HG03469 (cell line): ENCODE results near the gene PCDHGA1.
A peak's percentile ranks its signal among the peaks of the same experiment; 100 is the strongest.

Source experiments
- ATAC-seq: cut with Tn5 transposase; IDR thresholded peaks from one replicate; pipeline ENCODE4 v1.9.1; 2021; ENCODE audit warnings: mild to moderate bottlenecking, moderate library complexity, moderate number of reproducible peaks; ENCODE audit not compliant: unreplicated experiment

PCDHGA1 gene

DNA sequence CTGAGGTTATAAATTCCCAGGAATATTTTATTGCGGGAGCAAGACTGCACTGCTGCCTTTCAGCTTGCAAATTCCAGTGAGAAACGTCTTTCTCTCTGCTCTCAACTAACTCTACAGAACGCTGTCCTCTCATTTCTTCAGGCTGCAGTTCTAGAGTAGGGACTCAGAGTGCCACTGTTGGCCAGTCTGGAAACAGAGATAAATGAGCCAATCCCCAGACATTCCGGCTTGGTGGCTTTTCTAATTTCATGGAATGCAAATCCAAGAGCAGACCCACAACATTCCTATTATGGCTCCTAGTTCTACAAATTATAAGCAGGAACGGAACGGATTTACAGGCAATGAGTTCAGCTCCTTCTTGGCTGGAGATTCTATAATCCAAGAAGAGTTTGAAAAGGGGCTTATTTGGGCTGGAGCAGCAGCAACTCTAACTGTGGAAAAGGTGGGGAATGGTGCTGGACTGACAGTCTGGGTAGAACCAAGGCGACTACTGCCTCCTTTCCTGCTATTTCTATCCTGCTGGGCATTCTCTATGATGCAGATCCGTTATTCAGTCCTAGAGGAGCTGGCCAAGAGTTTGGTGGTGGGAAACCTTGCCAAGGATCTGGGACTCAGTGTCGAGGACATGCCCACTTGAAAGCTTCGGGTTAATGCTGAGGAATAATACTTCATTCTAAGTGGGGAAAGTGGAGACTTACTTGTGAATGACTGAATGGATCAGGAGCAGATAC, 109.3 kb downstream of the PCDHGA1 start:
- ATAC-seq = no peak

DNA sequence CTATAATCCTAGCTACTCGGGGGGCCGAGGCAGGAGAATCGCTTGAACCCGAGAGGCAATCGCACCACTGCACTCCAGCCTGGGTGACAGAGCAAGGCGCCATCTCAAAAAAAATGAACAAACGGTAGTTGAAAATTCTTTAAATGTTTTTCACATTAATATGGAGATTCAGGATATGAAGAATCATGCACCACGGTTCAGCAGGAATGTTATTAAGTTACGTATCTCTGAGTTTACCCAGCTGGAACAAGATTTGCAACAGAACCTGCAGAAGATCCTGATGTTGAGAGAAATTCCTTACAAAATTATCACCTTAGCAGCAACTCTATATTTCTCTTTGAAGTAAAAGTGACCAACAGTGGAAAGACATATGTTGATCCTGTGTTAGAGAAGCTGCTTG, 110.0 kb downstream of the PCDHGA1 start:
- no peak for ATAC-seq

DNA sequence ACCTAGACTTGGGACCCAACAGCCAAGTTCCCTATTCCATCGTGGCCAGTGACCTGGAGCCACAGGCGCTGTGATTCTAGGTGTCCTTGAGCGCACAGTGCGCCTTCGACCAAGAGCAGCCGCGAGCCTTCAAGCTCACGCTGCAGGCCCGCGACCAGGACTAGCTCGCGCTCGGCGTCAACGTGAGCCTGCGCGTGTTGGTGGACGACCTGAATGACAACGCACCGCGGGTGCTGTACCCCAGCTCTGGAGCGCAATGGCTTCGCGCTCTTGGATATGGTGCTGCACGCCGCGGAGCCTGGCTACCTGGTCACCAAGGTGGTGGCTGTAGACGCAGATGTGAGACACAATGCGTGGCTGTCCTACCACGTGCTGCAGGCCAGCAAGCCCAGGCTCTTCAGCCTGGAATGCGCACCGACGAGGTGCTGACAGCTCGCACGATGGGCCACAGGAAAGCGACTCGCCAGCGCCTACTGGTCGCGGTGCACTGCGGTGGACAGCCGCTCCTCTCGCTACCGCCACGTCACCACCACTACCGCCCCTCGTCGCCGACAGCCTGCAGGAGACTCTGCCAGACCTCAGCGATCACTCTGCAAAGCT, 111.4 kb downstream of the PCDHGA1 start:
- no peak for ATAC-seq

DNA sequence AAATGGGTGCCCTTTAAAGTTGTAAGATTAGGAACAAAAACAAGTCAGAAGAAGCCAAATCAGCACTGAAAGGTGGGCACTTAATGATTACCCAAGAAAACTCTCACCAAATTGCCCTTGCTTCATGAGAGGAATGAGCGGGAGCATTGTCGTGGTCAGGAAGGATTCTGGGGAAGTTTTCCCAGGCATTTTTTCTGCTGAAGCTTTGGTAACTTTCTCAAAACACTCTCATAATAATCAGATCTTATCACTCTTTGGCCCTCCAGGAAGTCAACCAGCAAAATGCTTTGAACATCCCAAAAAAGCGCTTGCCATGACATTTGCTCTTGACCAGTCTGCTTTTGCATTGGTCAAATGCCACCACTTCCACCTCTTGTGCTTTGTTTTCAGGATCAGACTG, 135.0 kb downstream of the PCDHGA1 start:
- ATAC-seq = no peak

DNA sequence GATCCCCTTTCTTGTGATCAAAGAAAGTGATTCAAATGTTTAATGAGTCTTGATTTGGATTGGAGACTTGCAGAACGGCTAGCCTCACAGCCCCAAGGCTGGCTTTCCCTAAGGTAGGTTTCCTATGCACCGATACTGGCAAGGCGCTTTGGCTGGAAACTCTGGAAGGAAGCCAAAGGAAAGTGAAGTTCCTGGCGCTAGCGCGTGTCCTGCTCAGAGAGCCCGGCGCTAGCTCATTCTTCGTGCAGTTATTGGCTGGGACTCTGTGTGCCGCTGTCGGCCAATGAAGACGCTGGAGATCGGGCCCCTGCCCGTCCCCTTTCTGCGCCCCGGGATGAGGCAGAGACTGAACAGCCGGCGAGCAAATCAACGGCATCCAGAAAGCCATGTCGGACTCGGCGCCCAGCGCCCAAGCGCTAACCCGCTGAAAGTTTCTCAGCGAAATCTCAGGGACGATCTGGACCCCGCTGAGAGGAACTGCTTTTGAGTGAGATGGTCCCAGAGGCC, 145.4 kb downstream of the PCDHGA1 start, which contains the start of gene PCDHGC3:
TSS of gene PCDHGC3 (plus strand) at position 342 of the 507 bp plus-strand sequence. CDS start at position 493, 151 bp downstream.
- ATAC-seq = peak; percentile 91

DNA sequence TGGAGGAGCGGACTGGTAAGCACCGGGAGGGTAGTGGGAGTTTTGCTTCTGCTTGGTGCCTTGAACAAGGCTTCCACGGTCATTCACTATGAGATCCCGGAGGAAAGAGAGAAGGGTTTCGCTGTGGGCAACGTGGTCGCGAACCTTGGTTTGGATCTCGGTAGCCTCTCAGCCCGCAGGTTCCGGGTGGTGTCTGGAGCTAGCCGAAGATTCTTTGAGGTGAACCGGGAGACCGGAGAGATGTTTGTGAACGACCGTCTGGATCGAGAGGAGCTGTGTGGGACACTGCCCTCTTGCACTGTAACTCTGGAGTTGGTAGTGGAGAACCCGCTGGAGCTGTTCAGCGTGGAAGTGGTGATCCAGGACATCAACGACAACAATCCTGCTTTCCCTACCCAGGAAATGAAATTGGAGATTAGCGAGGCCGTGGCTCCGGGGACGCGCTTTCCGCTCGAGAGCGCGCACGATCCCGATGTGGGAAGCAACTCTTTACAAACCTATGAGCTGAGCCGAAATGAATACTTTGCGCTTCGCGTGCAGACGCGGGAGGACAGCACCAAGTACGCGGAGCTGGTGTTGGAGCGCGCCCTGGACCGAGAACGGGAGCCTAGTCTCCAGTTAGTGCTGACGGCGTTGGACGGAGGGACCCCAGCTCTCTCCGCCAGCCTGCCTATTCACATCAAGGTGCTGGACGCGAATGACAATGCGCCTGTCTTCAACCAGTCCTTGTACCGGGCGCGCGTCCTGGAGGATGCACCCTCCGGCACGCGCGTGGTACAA, 146.0 kb downstream of the PCDHGA1 start:
- ATAC-seq = no peak

DNA sequence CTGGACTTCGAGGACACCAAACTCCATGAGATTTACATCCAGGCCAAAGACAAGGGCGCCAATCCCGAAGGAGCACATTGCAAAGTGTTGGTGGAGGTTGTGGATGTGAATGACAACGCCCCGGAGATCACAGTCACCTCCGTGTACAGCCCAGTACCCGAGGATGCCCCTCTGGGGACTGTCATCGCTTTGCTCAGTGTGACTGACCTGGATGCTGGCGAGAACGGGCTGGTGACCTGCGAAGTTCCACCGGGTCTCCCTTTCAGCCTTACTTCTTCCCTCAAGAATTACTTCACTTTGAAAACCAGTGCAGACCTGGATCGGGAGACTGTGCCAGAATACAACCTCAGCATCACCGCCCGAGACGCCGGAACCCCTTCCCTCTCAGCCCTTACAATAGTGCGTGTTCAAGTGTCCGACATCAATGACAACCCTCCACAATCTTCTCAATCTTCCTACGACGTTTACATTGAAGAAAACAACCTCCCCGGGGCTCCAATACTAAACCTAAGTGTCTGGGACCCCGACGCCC, 146.8 kb downstream of the PCDHGA1 start:
- no peak for ATAC-seq

DNA sequence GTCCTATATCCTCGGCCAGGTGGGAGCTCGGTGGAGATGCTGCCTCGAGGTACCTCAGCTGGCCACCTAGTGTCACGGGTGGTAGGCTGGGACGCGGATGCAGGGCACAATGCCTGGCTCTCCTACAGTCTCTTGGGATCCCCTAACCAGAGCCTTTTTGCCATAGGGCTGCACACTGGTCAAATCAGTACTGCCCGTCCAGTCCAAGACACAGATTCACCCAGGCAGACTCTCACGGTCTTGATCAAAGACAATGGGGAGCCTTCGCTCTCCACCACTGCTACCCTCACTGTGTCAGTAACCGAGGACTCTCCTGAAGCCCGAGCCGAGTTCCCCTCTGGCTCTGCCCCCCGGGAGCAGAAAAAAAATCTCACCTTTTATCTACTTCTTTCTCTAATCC, 147.5 kb downstream of the PCDHGA1 start:
- ATAC-seq = no peak

DNA sequence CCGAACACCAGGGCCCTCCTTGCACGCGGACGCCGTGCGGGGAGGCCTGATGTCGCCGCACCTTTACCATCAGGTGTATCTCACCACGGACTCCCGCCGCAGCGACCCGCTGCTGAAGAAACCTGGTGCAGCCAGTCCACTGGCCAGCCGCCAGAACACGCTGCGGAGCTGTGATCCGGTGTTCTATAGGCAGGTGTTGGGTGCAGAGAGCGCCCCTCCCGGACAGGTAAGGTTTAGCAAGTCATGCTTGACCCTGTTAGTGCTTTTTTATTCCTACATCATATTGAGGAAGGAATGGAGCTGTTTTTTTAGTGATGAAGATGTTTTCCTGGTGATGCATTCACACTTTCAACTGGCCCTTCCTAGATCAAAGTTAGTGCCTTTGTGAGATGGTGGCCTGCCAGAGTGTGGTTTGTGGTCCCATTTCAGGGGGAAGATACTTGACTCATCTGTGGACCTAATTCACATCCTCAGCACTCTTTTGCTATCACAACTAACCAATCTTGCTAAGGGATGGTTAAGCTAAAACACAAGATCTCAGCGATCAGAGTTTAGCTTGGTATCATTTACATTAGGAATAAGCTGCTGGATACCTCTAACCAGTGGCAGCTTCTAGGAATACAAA, 148.1 kb downstream of the PCDHGA1 start:
- no peak for ATAC-seq

DNA sequence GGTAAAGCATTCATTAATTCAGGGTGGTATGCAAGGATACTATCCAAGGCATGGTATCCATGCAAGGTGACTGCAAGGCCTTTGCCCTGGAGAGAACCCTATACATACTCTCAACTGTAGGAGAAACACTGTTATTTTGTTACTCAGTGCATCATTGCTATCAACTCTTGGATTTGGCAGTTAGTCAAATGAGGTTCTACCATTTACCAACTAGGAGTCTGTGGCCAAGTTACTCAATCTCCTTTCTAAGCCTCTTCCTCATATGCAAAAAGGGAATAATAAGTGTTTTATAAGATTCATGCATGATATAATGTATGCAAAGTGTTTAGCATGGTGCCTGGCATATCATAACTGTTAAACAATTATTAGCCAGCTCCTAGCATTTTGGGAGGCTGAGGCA, 149.5 kb downstream of the PCDHGA1 start:
- no peak for ATAC-seq

DNA sequence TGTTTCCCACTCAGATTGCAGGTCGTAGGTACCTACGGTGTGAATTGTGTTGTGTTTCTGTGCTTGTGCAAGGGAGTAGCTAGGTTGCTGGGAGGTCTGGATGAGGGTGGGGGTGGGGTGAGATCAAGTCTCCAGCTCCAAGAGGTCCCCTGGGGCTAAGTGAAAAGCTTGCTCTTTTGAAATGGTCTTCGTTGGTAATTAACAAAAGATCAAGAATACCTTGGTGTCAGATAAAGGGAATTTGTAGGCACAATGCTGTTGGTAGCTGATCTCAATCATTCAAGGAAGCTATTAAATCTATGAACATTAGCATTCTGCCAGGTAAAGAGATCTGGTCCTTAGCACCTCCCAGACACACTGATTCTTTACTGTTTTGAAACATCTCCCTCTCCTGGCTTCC, 153.6 kb downstream of the PCDHGA1 start:
- ATAC-seq = no peak

DNA sequence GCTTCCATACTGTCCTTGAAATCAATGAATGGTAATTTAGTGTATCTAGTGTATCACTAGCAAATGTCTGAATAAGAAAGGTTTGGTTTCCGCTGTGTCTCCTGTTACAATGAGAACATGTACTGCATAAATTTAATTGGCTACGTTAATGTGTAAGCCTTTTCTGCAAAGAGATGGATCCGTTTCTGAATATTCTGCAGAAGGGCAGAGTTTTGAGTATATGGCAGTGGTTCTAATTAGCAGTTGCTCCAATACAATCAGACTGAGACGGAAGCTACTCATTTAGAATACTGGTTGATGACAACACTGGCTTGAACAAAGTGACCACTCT, 154.0 kb downstream of the PCDHGA1 start:
- no peak for ATAC-seq

DNA sequence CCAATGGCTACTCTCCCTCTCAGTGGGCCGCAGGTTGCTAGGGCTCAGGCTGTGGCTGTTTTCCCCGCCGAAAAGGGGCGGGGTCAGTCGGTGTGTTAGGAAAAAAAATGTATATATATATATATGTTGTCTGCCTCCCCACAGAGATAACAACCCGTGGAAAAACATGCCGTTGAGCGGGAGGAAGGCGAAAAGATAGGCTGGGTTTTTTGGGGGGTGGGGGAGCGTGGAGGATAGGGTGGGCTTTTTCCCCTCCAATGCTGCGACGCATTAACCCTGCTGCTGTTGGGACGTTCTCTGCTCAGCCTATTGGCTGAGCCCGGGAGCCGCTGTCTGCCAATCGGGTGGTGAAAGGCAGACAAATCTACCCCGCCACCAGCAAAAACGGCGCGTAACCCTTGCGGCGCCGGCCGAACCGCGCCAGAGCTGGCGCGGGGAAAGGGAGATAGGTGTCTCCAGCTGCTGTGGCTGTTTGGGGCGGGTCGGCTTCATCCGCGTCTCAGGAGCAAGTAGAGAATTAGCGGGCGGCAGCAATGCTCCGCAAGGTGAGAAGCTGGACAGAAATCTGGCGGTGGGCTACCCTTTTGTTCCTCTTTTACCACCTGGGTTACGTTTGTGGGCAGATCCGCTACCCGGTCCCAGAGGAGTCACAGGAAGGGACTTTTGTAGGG, 154.5 kb downstream of the PCDHGA1 start, which contains the start of gene PCDHGC4:
TSS of gene PCDHGC4 (plus strand) at position 390 of the 671 bp plus-strand sequence. CDS start at position 534, 144 bp downstream.
- ATAC-seq = no peak

DNA sequence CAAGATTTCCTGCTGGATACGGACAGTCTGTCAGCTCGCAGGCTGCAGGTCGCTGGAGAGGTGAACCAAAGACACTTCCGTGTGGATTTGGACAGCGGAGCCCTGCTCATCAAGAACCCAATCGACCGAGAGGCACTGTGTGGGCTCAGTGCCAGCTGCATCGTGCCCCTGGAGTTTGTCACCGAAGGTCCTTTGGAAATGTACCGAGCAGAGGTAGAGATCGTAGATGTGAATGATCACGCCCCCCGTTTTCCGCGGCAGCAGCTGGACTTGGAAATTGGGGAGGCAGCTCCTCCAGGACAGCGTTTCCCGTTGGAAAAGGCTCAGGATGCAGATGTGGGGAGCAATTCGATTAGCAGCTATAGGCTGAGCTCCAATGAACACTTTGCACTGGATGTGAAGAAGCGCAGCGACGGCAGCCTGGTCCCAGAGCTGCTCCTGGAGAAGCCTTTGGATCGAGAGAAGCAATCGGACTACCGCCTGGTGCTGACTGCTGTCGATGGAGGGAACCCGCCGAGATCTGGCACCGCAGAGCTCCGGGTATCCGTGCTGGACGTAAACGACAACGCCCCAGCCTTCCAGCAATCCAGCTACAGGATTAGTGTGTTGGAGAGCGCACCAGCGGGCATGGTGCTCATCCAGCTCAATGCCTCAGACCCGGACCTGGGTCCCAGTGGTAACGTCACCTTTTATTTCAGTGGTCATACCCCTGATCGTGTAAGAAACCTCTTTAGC, 155.2 kb downstream of the PCDHGA1 start:
- no peak for ATAC-seq

DNA sequence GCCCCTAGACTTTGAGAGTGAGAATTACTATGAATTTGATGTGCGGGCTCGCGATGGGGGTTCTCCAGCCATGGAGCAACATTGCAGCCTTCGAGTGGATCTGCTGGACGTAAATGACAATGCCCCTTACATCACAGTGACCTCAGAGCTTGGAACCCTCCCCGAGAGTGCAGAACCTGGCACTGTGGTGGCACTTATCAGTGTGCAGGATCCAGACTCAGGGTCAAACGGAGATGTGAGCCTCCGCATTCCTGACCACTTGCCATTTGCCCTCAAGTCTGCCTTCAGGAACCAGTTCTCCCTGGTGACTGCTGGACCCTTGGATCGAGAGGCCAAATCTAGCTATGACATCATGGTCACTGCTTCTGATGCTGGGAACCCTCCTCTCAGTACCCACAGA, 155.8 kb downstream of the PCDHGA1 start:
- ATAC-seq = no peak

DNA sequence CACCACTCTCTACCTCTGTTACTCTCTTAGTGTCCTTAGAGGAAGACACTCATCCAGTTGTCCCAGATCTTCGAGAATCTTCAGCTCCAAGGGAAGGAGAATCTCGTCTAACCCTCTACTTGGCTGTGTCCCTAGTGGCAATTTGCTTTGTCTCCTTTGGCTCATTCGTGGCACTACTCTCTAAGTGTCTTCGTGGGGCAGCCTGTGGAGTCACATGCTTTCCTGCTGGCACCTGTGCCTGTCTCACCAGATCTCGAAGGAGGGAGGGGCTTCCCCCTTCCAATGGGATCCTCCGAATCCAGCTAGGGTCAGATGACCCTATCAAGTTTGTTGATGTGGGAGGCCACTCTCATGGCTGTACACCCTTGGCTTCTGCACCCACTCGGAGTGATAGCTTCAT, 156.8 kb downstream of the PCDHGA1 start:
- ATAC-seq = no peak

DNA sequence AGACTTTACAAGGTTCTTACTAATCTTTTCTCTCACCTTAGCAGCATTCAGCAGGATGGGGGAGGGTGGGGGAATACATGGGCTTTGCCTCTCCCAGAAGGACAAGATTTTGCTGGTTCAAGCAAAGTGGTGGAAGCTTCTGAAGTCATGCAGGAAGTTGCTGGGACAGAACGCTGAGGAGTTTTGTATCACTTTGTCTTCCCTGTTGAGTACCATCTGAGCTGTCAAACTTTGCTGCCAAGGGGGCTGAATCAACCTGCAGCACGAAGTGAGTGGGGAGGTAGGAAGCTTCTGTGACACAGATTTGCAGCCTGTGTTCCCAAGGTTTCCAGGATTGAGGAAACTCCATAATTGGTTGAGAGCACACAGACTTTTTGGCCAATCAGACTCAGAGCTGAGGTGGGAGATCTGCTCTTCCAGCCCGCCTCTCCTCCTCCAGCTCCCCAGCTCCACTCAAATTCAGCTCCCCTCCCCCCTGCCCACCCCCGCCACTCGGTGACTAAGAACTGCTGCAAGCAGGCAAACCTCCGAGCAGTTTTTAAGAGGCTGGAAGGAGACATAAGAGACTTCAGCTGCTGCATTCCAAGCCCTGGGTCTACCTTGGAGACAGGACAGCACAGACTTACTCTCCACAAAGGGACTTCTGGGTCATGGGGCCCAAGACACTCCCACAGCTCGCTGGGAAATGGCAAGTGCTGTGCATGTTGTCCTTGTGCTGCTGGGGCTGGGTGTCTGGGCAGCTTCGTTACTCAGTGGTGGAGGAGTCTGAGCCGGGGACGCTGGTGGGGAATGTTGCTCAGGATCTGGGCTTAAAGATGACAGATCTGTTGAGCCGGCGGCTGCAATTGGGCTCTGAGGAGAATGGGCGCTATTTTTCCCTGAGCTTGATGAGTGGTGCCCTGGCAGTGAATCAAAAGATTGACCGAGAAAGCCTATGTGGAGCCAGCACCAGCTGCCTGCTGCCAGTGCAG, 158.6 kb downstream of the PCDHGA1 start, which contains the start of gene PCDHGC5:
TSS of gene PCDHGC5 (plus strand) at position 491 of the 971 bp plus-strand sequence. CDS start at position 651, 160 bp downstream.
- ATAC-seq = no peak

DNA sequence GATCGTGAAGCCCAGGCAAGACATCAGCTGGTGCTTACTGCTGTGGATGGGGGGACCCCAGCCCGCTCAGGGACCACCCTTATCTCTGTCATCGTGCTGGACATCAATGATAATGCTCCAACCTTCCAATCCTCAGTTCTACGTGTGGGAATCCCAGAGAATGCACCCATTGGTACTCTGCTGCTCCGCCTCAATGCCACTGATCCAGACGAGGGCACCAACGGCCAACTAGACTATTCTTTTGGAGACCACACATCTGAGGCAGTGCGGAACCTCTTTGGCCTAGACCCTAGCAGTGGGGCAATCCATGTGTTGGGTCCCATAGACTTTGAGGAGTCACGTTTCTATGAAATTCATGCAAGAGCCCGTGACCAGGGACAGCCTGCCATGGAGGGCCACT, 159.5 kb downstream of the PCDHGA1 start:
- no peak for ATAC-seq
